ENCODE measurements around the gene POU2F1. TPM values are rescaled to one million over a fixed set of nuclear protein-coding genes. Genes with fewer than 3 reads are reported as not detected.

POU2F1 gene
- polyA plus RNA-seq, 1 donor (not counting 4 experiments of a cell fraction or from before 2014, with no cell fraction given), result 3.2 TPM

DNA sequence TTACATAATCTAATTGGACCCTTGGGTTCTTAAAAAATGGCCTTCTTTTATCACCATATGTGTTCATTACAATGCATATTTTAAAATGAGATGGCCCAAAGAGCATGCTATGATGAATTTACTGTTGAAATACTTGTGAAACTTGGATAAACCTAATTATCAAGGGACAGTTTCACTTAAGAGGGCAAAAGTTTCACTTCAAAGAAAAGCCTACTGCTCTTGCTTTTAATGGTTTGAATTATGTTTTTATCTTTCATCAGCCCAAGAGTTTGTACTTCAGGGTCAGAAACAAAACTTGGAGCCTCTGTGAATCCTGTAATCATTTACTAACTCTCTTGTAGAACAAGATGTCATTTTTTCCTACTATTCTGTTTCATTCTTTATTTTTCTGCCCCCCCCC, 32.3 kb downstream of the POU2F1 start:
- FAIRE-seq (no peak), DNase-seq (ENCODE audit: low read depth, low spot score) (no peak)
- no peak overlapping the region for H3K4me2 ChIP-seq (ENCODE audit: control insufficient read depth, extremely low read depth, insufficient read depth, low read depth, low read length)
- H3K36me3 ChIP-seq (ENCODE audit: control insufficient read depth in 2 of 2, extremely low read depth in 1 of 2, insufficient read depth in 2 of 2, low read length in 2 of 2), result no peaks in the 10 kb centered on the region
- no peaks in the 10 kb centered on the region for H4K20me1 ChIP-seq (ENCODE audit: control insufficient read depth, extremely low read depth, insufficient read depth, low read length)
- H3K9me1 ChIP-seq (ENCODE audit: control insufficient read depth, extremely low read depth, insufficient read depth, low read length), result no peaks in the 10 kb centered on the region
- H3K27ac ChIP-seq (ENCODE audit: control insufficient read depth, insufficient read depth, low read length), result no peak overlapping the region
- no peaks in the 10 kb centered on the region for H3K4me1 ChIP-seq (ENCODE audit: control insufficient read depth, extremely low read depth, insufficient read depth, low read length)
- H3K9ac ChIP-seq (ENCODE audit: control insufficient read depth, extremely low read depth, insufficient read depth, low read length), result no peak overlapping the region
- H3K27me3 ChIP-seq (ENCODE audit: control insufficient read depth, extremely low read depth, insufficient read depth, low read length), result no peaks in the 10 kb centered on the region
- H3K4me3 ChIP-seq (ENCODE audit: control insufficient read depth in 2 of 3, extremely low read depth in 1 of 3, insufficient read depth in 2 of 3, low read depth in 1 of 3, low read length in 3 of 3), result no peak overlapping the region
- TF ChIP-seq, protein P1, sequence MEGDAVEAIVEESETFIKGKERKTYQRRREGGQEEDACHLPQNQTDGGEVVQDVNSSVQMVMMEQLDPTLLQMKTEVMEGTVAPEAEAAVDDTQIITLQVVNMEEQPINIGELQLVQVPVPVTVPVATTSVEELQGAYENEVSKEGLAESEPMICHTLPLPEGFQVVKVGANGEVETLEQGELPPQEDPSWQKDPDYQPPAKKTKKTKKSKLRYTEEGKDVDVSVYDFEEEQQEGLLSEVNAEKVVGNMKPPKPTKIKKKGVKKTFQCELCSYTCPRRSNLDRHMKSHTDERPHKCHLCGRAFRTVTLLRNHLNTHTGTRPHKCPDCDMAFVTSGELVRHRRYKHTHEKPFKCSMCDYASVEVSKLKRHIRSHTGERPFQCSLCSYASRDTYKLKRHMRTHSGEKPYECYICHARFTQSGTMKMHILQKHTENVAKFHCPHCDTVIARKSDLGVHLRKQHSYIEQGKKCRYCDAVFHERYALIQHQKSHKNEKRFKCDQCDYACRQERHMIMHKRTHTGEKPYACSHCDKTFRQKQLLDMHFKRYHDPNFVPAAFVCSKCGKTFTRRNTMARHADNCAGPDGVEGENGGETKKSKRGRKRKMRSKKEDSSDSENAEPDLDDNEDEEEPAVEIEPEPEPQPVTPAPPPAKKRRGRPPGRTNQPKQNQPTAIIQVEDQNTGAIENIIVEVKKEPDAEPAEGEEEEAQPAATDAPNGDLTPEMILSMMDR (optimal IDR thresholded peaks at IDR 0.05 in 1 of 3, IDR thresholded peaks at IDR 0.05 in 1 of 3, conservative IDR thresholded peaks at IDR 0.05 in 1 of 3; ENCODE audit: extremely low read depth in 1 of 3, insufficient read depth in 2 of 3, low read length in 3 of 3), result no peak
- no peak for TF ChIP-seq EZH2 (IDR thresholded peaks at IDR 0.05; ENCODE audit: low read length)
- dilution Hi-C loops (cut with MboI; ENCODE audit: extremely low pct_ligation_motif_present, low sequenced_read_pairs), result no loop called here
- H3K9me3 ChIP-seq (ENCODE audit: control insufficient read depth, low read depth, low read length), result no peaks in the 10 kb centered on the region
- no peak overlapping the region for H2AFZ ChIP-seq (ENCODE audit: control insufficient read depth, low read length)
- H3K79me2 ChIP-seq (ENCODE audit: control insufficient read depth, insufficient read depth, low read length), result peaks cover 1% of the 10 kb centered on the region

- Histone ChIP-seq H3K27me3 (ENCODE audit: control insufficient read depth, extremely low read depth, insufficient read depth, low read length) (no peaks in the 10 kb centered on the region), H3K9me1 (ENCODE audit: control insufficient read depth, extremely low read depth, insufficient read depth, low read length) (no peaks in the 10 kb centered on the region), H3K27ac (ENCODE audit: control insufficient read depth, insufficient read depth, low read length) (no peak overlapping the region), H3K9me3 (ENCODE audit: control insufficient read depth, low read depth, low read length) (no peaks in the 10 kb centered on the region), H3K4me3 (ENCODE audit: control insufficient read depth in 2 of 3, extremely low read depth in 1 of 3, insufficient read depth in 2 of 3, low read depth in 1 of 3, low read length in 3 of 3) (no peak overlapping the region), H3K79me2 (ENCODE audit: control insufficient read depth, insufficient read depth, low read length) (peaks cover 4% of the 10 kb centered on the region), H3K36me3 (ENCODE audit: control insufficient read depth in 2 of 2, extremely low read depth in 1 of 2, insufficient read depth in 2 of 2, low read length in 2 of 2) (no peaks in the 10 kb centered on the region), H4K20me1 (ENCODE audit: control insufficient read depth, extremely low read depth, insufficient read depth, low read length) (no peaks in the 10 kb centered on the region), H3K4me2 (ENCODE audit: control insufficient read depth, extremely low read depth, insufficient read depth, low read depth, low read length) (no peak overlapping the region), H3K4me1 (ENCODE audit: control insufficient read depth, extremely low read depth, insufficient read depth, low read length) (no peaks in the 10 kb centered on the region), H3K9ac (ENCODE audit: control insufficient read depth, extremely low read depth, insufficient read depth, low read length) (no peak overlapping the region), H2AFZ (ENCODE audit: control insufficient read depth, low read length) (no peak overlapping the region)
- FAIRE-seq, result no peak
- no peak for DNase-seq (ENCODE audit: low read depth, low spot score)
- TF ChIP-seq, protein P1 (optimal IDR thresholded peaks at IDR 0.05 in 1 of 3, IDR thresholded peaks at IDR 0.05 in 1 of 3, conservative IDR thresholded peaks at IDR 0.05 in 1 of 3; ENCODE audit: extremely low read depth in 1 of 3, insufficient read depth in 2 of 3, low read length in 3 of 3), result no peak
- no peak for TF ChIP-seq EZH2 (IDR thresholded peaks at IDR 0.05; ENCODE audit: low read length)
- dilution Hi-C loops (cut with MboI; ENCODE audit: extremely low pct_ligation_motif_present, low sequenced_read_pairs), result no loop called here
Measured at GRCh38 chr1:167258858-167259257, 38.2 kb downstream of the POU2F1 start.
